GM21529 (cell line): ENCODE data around the gene CCDC182.

ENCODE experiments used
- ATAC-seq: cut with Tn5 transposase; IDR thresholded peaks from one replicate; pipeline ENCODE4 v1.9.1; 2021; ENCODE audit not compliant: unreplicated experiment

Gene CCDC182

GRCh38 chr17:57745242-57745641 lies at the start of gene CCDC182:
CCDC182 (minus strand) TSS chr17:57745299; CDS start chr17:57745272, 27 bp downstream.
- no peak for ATAC-seq

- ATAC-seq, result no peak
Measured at GRCh38 chr17:57794841-57795240, 49.7 kb upstream of the CCDC182 start.

GRCh38 chr17:57788725-57789124 lies 43.6 kb upstream of the CCDC182 start:
- ATAC-seq, result no peak

GRCh38 chr17:57785022-57785421 lies 39.9 kb upstream of the CCDC182 start:
- ATAC-seq, result no peak

GRCh38 chr17:57784226-57784895 lies 39.3 kb upstream of the CCDC182 start:
- ATAC-seq, result no peak

- ATAC-seq, result no peak
Measured at GRCh38 chr17:57783338-57783742, 38.2 kb upstream of the CCDC182 start.

- no peak for ATAC-seq
Measured at GRCh38 chr17:57782647-57783337, 37.7 kb upstream of the CCDC182 start.

GRCh38 chr17:57782062-57782490 lies 37.0 kb upstream of the CCDC182 start:
- ATAC-seq, result no peak

- no peak for ATAC-seq
Measured at GRCh38 chr17:57781386-57782061, 36.4 kb upstream of the CCDC182 start.

GRCh38 chr17:57779706-57780105 lies 34.6 kb upstream of the CCDC182 start:
- no peak for ATAC-seq

GRCh38 chr17:57778306-57778705 lies 33.2 kb upstream of the CCDC182 start:
- no peak for ATAC-seq

- ATAC-seq, result no peak
Measured at GRCh38 chr17:57776366-57776765, 31.3 kb upstream of the CCDC182 start.

- no peak for ATAC-seq
Measured at GRCh38 chr17:57774872-57775271, 29.8 kb upstream of the CCDC182 start.

GRCh38 chr17:57773557-57773956 lies 28.5 kb upstream of the CCDC182 start:
- ATAC-seq, result no peak

- ATAC-seq, result no peak
Measured at GRCh38 chr17:57772774-57773173, 27.7 kb upstream of the CCDC182 start.

- ATAC-seq, result no peak
Measured at GRCh38 chr17:57767561-57767960, 22.5 kb upstream of the CCDC182 start.

GRCh38 chr17:57766318-57766943 lies 21.3 kb upstream of the CCDC182 start:
- no peak for ATAC-seq

GRCh38 chr17:57762452-57763395 lies 17.6 kb upstream of the CCDC182 start:
- ATAC-seq, result no peak

- no peak for ATAC-seq
Measured at GRCh38 chr17:57761887-57762286, 16.8 kb upstream of the CCDC182 start.

- ATAC-seq, result no peak
Measured at GRCh38 chr17:57760046-57760445, 14.9 kb upstream of the CCDC182 start.
